Motor neuron (in vitro differentiated cells): ENCODE measurements around the gene OXCT1. TPM values are rescaled to one million over a fixed set of nuclear protein-coding genes. Genes with fewer than 3 reads are reported as not detected.

Source experiments
- ATAC-seq, 8 experiments: fragments of 200-7000 bp; cut with Tn5 transposase; replicated peaks in 6 of 8; 2 replicates each; pipeline ENCODE4 v1.8.0; 2021; ENCODE audit warnings: mild to moderate bottlenecking in 8 of 8, moderate library complexity in 8 of 8
- H3K27ac ChIP-seq, 2 donors: fragments of 250-450 bp; sonication (Bioruptor Pico); 2 replicates each; pipeline ENCODE4 v1.9.0; 2021; ENCODE audit warnings: antibody characterized with exemption in 2 of 2, mild to moderate bottlenecking in 2 of 2, moderate library complexity in 1 of 2
- H3K4me1 ChIP-seq, 2 donors: fragments of 250-450 bp; sonication (Bioruptor Pico); replicated peaks in 1 of 2; 2 replicates each; pipeline ENCODE4 v1.6.1; 2021; ENCODE audit warnings: antibody characterized with exemption in 2 of 2, mild to moderate bottlenecking in 2 of 2, moderate library complexity in 1 of 2
- H3K4me3 ChIP-seq, 5 donors: fragments of 250-450 bp; sonication (Bioruptor Pico); 2 replicates each; pipeline ENCODE4 v1.9.0; 2021; ENCODE audit warnings: antibody characterized with exemption in 5 of 5, mild to moderate bottlenecking in 5 of 5, moderate library complexity in 4 of 5
- WGBS, 10 experiments: fragments of 450-650 bp; shearing (Covaris generic); methylation state at CpG; one replicate each; pipeline ENCODE4 v1.0.0; 2022; 5-methylcytosine and 5-hydroxymethylcytosine counted together
- in situ Hi-C, 9 experiments: fragments of 400-800 bp; cut with MboI; loops; one replicate each; pipeline ENCODE4 v1.15.0; 2021; ENCODE audit warnings: low sequenced_read_pairs in 9 of 9, low pct_unique_long_range_greater_than_20kb in 2 of 9; ENCODE audit not compliant: unreplicated experiment in 9 of 9
- total RNA-seq, 8 experiments: library from RNA; unstranded; fragments of 300-600 nt; gene quantifications; 2 replicates each; pipeline versions ENCODE4 v1.2.3 to v1.2.4, GENCODE V29; 2022

OXCT1 gene
- total RNA-seq, 8 experiments from 2014 or later, result 6.6 to 55.5 (median 36.9) TPM

DNA sequence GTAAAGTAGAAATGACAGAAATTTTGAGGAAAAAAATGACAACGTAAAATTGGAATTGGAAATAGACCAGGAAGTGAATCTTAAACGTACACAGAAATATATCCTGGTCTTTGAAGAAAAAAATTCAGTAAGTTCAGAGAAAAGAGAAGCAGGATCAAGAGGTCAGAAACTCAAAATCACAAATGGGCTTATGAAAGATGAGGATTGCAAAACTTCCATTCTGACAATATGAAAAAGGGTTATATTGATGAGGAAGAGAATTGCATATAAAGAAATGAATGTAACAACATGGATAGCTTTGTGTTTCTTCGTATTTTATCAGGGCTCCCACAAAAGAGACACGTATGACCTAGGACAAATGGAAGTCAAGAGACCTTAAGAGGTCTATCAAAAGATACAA is 58.1 kb downstream of the OXCT1 start:
- no peak for ATAC-seq
- WGBS, 10 experiments, result 88 to 98% (median 93%) methylated on average over 2 to 4 of the region's 4 CpGs
- H3K4me1 ChIP-seq, result no peaks in the 10 kb centered on the region
- no peak overlapping the region for H3K4me3 ChIP-seq
- in situ Hi-C loops, result no loop called here
- no peak overlapping the region for H3K27ac ChIP-seq

DNA sequence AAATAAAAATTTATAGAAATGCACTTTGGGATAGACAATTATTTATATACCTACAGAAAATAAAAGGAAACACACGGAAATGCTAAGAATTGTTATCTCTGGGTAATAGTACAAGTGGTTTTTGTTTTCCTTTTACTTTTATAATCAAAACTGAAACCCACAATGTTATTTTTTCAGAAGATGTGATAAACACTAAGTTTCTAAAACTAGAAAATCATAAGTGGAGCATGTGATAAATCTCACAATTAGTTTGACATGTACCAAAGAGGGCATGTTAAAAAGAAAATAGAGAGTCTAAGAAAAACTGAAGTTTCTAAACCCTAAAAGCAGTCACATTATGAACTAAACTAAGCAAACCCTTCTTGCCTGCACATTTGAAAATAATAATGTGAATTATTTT is 61.1 kb downstream of the OXCT1 start:
- ATAC-seq, result no peak
- in situ Hi-C loops, result no loop called here
- Histone ChIP-seq H3K4me1 (no peaks in the 10 kb centered on the region), H3K4me3 (no peak overlapping the region), H3K27ac (no peak overlapping the region)
- 82 to 100% (median 100%) methylated on average over 1 of the region's 1 CpG; no CpG with 5 or more reads in 1 of the 10 experiments for WGBS, 10 experiments

DNA sequence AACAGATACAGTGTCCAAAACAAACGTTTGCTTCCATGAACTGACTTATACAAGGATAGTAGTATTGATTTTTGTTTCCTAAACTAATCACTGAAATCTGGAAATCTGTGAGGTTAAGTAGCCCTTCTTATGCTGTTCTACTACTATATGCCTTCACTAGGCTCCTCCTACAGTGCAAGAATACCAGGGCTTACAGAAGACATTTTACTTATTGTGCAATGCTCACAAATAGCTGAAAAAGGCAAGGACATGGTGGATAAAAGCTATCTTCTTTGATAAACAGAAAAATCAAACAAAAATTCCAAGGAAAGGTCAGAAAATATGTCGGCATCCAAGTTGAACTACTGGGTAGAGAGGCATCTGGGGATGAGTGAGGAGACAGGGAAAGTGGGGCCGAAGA is 61.9 kb downstream of the OXCT1 start:
- H3K27ac ChIP-seq, result no peak overlapping the region
- in situ Hi-C loops, result no loop called here
- WGBS, 10 experiments, result 50 to 100% (median 90%) methylated on average over 1 to 3 of the region's 3 CpGs; no CpG with 5 or more reads in 1 of the 10 experiments
- ATAC-seq, result no peak
- H3K4me3 ChIP-seq, result no peak overlapping the region
- no peaks in the 10 kb centered on the region for H3K4me1 ChIP-seq

DNA sequence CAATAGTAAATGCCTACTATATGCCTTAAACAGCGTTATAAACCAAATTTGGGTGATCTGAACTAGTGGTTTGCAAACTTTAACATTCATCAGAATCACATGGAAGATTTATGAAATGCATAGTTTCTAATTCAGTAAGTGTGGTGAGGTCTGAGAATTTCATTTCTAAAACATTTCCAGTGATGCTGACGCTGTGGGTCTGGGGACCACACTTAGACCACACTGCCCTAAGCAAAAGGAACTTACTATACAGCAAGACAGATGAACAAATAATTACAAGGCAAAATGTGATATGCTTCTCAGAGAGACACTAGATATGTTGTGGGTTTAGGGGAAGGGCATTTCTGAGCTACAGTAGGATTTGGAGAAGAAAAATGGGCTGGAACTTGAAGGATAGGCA is 72.6 kb downstream of the OXCT1 start:
- ATAC-seq, result no peak
- 80 to 100% (median 98%) methylated on average over 1 to 2 of the region's 2 CpGs; no CpG with 5 or more reads in 2 of the 10 experiments for WGBS, 10 experiments
- peaks cover 13 to 14% of the 10 kb centered on the region in 2 donors for H3K4me1 ChIP-seq
- H3K4me3 ChIP-seq, result no peak overlapping the region
- no peak overlapping the region for H3K27ac ChIP-seq
- in situ Hi-C loops, result no loop called here

DNA sequence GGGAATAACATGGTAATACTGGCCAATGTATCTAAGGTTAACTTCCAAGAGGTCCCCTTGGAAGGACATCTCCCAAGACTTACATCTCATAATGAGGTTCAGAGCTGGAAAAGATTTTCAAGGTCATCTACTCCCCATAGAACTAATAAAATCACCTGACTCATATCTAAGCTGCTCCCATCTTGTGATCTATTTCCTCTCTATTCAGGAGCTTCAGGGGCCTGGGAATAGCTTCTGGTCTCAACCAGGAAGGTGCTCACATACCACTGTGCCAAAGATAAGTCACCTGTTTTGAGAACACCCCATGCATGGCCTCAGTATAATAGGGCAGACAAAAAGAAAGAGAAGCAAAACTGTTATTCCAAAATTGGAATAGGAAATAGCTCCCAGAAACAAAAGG is 74.2 kb downstream of the OXCT1 start:
- in situ Hi-C loops, result no loop called here
- H3K4me1 ChIP-seq, result peaks cover 13 to 14% of the 10 kb centered on the region in 2 donors
- H3K4me3 ChIP-seq, result no peak overlapping the region
- ATAC-seq, result no peak
- H3K27ac ChIP-seq, result no peak overlapping the region

DNA sequence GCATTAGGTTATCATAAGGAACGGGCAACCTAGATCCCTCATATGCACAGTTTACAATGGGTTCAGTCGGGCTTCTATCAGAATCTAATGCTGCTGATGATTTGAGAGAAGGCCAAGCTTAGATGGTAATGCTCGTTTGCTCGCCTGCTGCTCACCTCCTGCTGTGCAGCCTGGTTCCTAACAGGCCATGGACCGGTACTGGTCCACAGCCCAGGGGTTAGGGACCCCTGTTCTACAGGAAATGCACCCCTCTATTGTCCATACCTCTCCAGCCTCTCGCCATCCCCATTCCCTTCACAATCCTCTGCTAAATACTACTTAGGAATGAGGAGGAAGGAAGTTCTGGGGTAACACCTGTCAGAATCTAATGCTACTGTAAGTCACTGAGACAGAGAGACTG is 75.1 kb downstream of the OXCT1 start:
- H3K4me1 ChIP-seq, result peaks cover 14 to 19% of the 10 kb centered on the region in 2 donors
- peak in 3 of 8 experiments; percentile 10 to 17 (median 11) for ATAC-seq
- H3K27ac ChIP-seq, result peak overlapping the region in 1 of 2 donors; percentile 37
- WGBS, 10 experiments, result 60 to 100% (median 90%) methylated on average over 1 to 4 of the region's 6 CpGs; no CpG with 5 or more reads in 3 of the 10 experiments
- in situ Hi-C loops, result no loop called here
- H3K4me3 ChIP-seq, result no peak overlapping the region

DNA sequence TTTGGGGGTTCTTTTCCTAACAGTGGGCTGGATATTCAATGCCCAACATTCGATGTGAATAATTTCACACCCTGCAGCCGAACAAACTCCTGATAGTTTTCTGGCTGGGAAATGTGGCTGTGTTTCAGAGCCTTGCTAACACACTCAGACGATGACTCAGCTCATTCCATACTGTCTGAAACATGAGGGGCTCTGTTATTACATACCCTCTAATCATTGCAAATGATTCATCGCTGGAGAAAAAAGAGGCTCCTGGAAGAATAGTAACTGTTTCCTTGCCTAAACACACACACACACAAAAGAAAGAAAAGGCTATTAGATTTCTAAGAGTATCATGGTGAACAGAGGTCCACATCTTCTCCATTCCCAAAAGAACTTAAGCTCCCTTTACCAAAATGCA is 75.8 kb downstream of the OXCT1 start:
- peaks cover 17 to 25% of the 10 kb centered on the region in 2 donors for H3K4me1 ChIP-seq
- no peak overlapping the region for H3K4me3 ChIP-seq
- ATAC-seq, result peak; percentile 45 to 99 (median 98)
- H3K27ac ChIP-seq, result peak overlapping the region in 1 of 2 donors; percentile 37
- 0 to 67% (median 11%) methylated on average over 1 to 4 of the region's 4 CpGs; no CpG with 5 or more reads in 2 of the 10 experiments for WGBS, 10 experiments
- in situ Hi-C loops, result no loop called here

DNA sequence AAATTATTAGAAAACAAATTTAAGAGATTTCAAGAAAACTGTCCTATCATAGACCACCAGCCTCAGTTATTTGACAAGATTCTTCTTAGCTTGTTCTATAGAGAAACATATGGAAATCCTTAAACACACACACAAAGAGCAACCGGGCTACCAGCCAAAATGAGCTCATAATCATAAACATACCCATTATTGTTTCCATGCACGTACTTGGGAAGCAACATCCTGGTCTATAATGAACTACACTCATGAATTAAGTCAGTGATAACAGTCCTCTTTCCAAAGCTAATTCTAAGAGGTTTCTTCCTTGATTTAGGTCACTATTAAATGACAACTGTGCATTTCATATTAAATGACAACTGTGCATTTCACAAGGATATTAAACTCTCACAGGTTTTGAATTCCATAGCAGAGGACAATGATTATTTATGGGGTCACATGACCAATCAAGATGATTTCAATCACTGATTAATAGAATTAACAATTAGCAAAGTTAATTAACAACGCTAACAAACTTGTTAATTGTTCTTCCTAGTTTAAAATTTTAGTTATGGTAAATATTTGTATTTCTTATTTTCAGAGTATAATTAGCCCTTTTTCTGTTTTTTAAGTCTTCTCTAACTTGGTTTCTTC is 77.0 kb downstream of the OXCT1 start:
- WGBS, 10 experiments, result 7 to 100% (median 88%) methylated on average over 1 to 3 of the region's 3 CpGs

DNA sequence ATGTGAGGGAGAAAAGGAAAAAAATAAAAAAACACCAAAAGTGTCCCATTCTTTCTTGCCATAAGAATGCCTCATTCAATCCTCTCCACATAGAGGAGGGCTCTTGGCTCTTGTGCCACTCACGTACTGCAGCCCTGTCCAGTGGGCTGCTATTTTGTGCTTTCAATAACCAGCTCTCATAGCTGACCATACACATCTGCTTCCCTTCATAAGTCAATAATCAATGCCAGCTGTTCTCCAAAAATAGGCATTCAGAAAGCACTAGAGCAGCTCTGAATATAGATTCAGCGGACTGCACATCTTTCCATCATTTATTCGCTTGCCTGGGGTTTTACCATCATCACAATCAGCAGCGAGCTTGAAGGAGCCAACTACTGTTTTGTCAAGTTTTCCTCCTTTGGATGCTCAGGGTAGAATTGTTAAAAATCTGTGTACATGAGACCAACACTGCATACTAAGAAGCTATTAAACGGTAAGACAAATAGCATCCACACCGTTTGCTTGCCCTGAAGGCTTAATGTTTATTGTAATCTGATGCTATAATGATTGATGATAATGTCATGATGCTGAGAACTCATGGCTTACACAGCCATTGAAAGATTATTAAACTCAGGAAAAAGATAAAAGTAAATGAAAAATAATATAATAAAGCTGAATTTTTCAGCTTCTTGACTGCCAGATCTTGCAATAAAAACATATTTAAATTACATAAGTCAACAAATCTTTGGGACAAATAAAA is 80.0 kb downstream of the OXCT1 start:
- Histone ChIP-seq H3K27ac (no peak overlapping the region), H3K4me3 (no peak overlapping the region), H3K4me1 (peaks cover 16 to 24% of the 10 kb centered on the region in 2 donors)
- ATAC-seq, result peak in 6 of 8 experiments; percentile 14 to 60 (median 25)
- WGBS, 10 experiments, result 0 to 88% (median 32%) methylated on average over 2 to 6 of the region's 6 CpGs; no CpG with 5 or more reads in 2 of the 10 experiments
- in situ Hi-C loops, result no loop called here

More for the DNA sequence above, 77.0 kb downstream of the OXCT1 start:
- Histone ChIP-seq H3K4me3 (no peak overlapping the region), H3K27ac (no peak overlapping the region), H3K4me1 (peaks cover 17 to 25% of the 10 kb centered on the region in 2 donors)
- peak in 1 of 8 experiments; percentile 76 for ATAC-seq
- in situ Hi-C loops, result no loop called here

DNA sequence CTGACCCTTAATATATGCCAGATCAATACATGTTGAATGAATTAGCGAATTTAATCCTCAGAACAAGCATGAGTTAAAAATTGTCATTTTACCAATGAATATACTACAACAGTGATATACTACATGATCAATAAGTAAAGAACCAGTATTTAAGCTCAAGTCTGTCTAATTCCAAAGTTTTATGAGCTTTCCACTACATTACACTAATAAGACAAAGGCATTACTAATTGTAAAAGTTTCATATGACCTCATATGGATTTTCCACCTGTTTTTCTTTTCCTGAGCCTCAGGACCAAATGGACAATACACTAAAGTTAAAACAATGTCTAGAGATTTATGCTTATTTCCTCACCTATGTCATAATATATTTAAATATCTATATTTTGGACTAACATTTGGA is 80.8 kb downstream of the OXCT1 start:
- H3K27ac ChIP-seq, result no peak overlapping the region
- in situ Hi-C loops, result no loop called here
- ATAC-seq, result no peak
- H3K4me1 ChIP-seq, result peaks cover 9 to 16% of the 10 kb centered on the region in 2 donors
- WGBS, 10 experiments, result 50 to 100% (median 100%) methylated on average over 1 of the region's 1 CpG; no CpG with 5 or more reads in 2 of the 10 experiments
- no peak overlapping the region for H3K4me3 ChIP-seq

DNA sequence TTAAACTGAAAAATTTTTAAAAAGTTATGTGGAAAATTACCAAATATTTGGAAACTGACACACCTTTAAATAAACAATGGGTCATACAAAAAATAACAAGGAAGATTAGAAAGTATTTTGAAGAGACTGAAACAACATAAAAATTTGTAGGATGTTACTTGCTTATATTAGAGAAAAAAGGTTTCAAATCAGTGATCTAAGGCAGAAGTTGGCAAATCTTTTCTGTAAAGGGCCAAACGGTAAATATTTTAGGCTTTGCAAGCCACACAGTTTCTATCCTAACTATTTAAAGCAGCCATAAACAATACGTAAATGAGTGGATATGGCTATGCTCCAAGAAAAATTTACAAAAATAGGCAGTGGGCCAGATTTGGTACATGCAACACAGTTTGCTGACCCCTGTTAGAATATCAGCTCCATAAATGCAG is 81.3 kb downstream of the OXCT1 start:
- 0 to 100% (median 91%) methylated on average over 1 to 2 of the region's 2 CpGs for WGBS, 10 experiments
- in situ Hi-C loops, result no loop called here
- peak in 1 of 8 experiments; percentile 28 for ATAC-seq
- no peak overlapping the region for H3K27ac ChIP-seq
- peaks cover 6 to 14% of the 10 kb centered on the region in 2 donors for H3K4me1 ChIP-seq
- H3K4me3 ChIP-seq, result no peak overlapping the region

DNA sequence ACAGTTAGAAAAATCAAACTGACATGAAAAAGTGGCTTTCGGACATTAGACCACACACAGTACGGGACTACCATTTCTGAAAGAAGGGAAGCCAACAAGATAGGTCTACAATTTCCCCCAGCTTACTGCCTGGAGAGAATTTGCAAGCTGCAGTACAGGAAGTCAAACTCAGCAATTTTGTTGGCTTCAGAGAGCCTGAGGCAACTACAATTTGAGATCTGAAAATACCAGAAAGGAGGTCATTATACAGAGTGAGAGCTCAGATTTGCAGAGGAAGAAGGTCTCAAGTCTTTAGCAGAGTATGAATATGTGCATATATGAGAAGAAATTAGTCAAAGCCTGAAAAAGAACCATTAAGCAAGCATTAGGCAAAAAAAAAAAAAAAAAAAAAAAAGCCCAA is 83.0 kb downstream of the OXCT1 start:
- ATAC-seq, result peak in 3 of 8 experiments; percentile 82 to 91 (median 88)

DNA sequence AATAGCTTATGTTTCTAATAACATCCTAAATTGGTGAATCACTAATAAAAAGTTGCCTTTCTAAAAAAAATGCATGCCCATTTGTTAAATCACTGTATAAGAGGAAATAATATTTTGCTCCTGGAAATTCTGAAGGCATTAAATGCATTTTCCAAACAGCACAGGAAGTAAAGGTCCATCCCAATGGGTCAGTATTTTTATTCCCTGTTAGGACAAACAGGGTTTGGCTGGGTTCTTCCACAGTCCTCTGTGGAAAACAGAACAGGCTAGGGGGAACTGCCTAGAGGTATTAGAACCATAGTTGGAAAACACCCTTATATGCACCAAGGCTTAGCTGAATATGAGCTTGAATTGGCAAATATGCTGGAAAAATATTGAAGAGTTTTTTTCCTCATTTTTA is 85.2 kb downstream of the OXCT1 start:
- ATAC-seq, result no peak
- Histone ChIP-seq H3K4me3 (no peak overlapping the region), H3K27ac (no peak overlapping the region), H3K4me1 (peaks cover 2 to 24% of the 10 kb centered on the region in 2 donors)
- in situ Hi-C loops, result no loop called here

More for the DNA sequence above, 83.0 kb downstream of the OXCT1 start:
- in situ Hi-C loops, result no loop called here
- Histone ChIP-seq H3K4me1 (peaks cover 2 to 26% of the 10 kb centered on the region in 2 donors), H3K27ac (no peak overlapping the region), H3K4me3 (no peak overlapping the region)
- 46 to 100% (median 89%) methylated on average over 2 of the region's 2 CpGs for WGBS, 10 experiments
